H1 (cell line): ENCODE results near the gene PRSS48. TPM values are rescaled to one million over a fixed set of nuclear protein-coding genes. Genes with fewer than 3 reads are reported as not detected.

Experiments
- CTCF ChIA-PET: fragments of 300-600 bp; sonication (Branson Sonifier 250); formaldehyde crosslinking; loops from one replicate; lab custom pipeline; 2021; ENCODE audit not compliant: partially characterized antibody; lab: Charles Lee
- POLR2A ChIA-PET: fragments of 300-600 bp; sonication (Branson Sonifier 250); formaldehyde crosslinking; loops from one replicate; lab custom pipeline; 2021; ENCODE audit warnings: inconsistent platforms; ENCODE audit not compliant: partially characterized antibody; lab: Charles Lee
- DNase-seq, 2 experiments: peaks; one replicate each; pipeline versions ENCODE4 v3.0.0 to v3.0.0-alpha.2; 2010 to 2022; ENCODE audit warnings: low spot score in 2 of 2, low read depth in 1 of 2, mixed read lengths in 1 of 2
- FAIRE-seq: peaks from 2 replicates; lab custom pipeline; 2011; peaks lifted over from hg19 to GRCh38; lab: Jason Lieb, UNC
- H2AFZ ChIP-seq: 2 replicates; pipeline ENCODE4 v1.8.1; 2012; ENCODE audit warnings: low read length, inconsistent platforms
- H2AK5ac ChIP-seq: 2 replicates; pipeline ENCODE4 v1.6.1; 2013; ENCODE audit warnings: low read depth, low read length
- H2BK120ac ChIP-seq: replicated peaks from 2 replicates; pipeline ENCODE3; 2013; ENCODE audit warnings: low read depth, low read length, inconsistent platforms
- H2BK12ac ChIP-seq: 2 replicates; pipeline ENCODE4 v1.6.1; 2013; ENCODE audit warnings: low read depth, low read length
- H2BK15ac ChIP-seq: 2 replicates; pipeline ENCODE4 v1.6.1; 2013; ENCODE audit warnings: low read length
- H2BK20ac ChIP-seq: 2 replicates; pipeline ENCODE4 v1.6.1; 2013; ENCODE audit warnings: low read length
- H2BK5ac ChIP-seq: 2 replicates; pipeline ENCODE4 v1.6.1; 2013; ENCODE audit warnings: low read depth, low read length
- H3K14ac ChIP-seq: 2 replicates; pipeline ENCODE4 v1.6.1; 2013; ENCODE audit warnings: inconsistent platforms; ENCODE audit not compliant: insufficient read length
- H3K18ac ChIP-seq: 2 replicates; pipeline ENCODE4 v1.6.1; 2013; ENCODE audit warnings: low read length; ENCODE audit errors: extremely low read depth
- H3K23ac ChIP-seq: 2 replicates; pipeline ENCODE4 v1.6.1; 2013; ENCODE audit warnings: inconsistent platforms; ENCODE audit not compliant: insufficient read length
- H3K23me2 ChIP-seq: 2 replicates; pipeline ENCODE4 v1.6.1; 2013; ENCODE audit warnings: low read depth, low read length
- H3K27ac ChIP-seq: 2 replicates; pipeline ENCODE4 v1.6.1; 2011; ENCODE audit warnings: low read depth, low read length, inconsistent platforms
- H3K27me3 ChIP-seq, 4 experiments: replicated peaks in 1 of 4; 1 replicate in 1 of 4; 2 replicates in 3 of 4; pipeline versions ENCODE4 v1.6.1 to v1.8.1; 2011 to 2013; ENCODE audit warnings: low read length in 3 of 4, mild to moderate bottlenecking in 3 of 4, inconsistent platforms in 2 of 4, mixed read lengths in 2 of 4, moderate library complexity in 1 of 4; ENCODE audit not compliant: control insufficient read depth in 3 of 4, insufficient read depth in 3 of 4; ENCODE audit errors: extremely low read depth in 1 of 4
- H3K36me3 ChIP-seq, 4 experiments: 2 replicates each; pipeline versions ENCODE4 v1.6.1 to v1.8.1; 2011 to 2013; ENCODE audit warnings: mild to moderate bottlenecking in 4 of 4, low read length in 3 of 4, moderate library complexity in 2 of 4, control low read depth in 1 of 4, inconsistent platforms in 1 of 4; ENCODE audit not compliant: insufficient read depth in 4 of 4, control insufficient read depth in 2 of 4
- H3K4ac ChIP-seq: replicated peaks from 2 replicates; pipeline ENCODE3; 2013; ENCODE audit warnings: low read length, low read depth, mixed read lengths, inconsistent platforms; ENCODE audit not compliant: insufficient read length
- H3K4me1 ChIP-seq, 4 experiments: replicated peaks in 1 of 4; 1 replicate in 1 of 4; 2 replicates in 3 of 4; pipeline versions ENCODE4 v1.6.1 to v1.8.1; 2011 to 2013; ENCODE audit warnings: low read length in 3 of 4, inconsistent platforms in 2 of 4, mixed read lengths in 1 of 4; ENCODE audit not compliant: insufficient read depth in 4 of 4, control insufficient read depth in 3 of 4
- H3K4me2 ChIP-seq, 2 experiments: 2 replicates each; pipeline versions ENCODE4 v1.6.1 to v1.8.1; 2011 to 2013; ENCODE audit warnings: low read depth in 2 of 2, low read length in 2 of 2, control low read depth in 1 of 2, inconsistent platforms in 1 of 2, mild to moderate bottlenecking in 1 of 2; ENCODE audit not compliant: insufficient read depth in 1 of 2
- H3K4me3 ChIP-seq, 4 experiments: fragments of 200-600, 300-600 bp in 1 of 4; sonication (generic), shearing (Covaris generic), sonication (Bioruptor Twin) in 1 of 4; 2 replicates each; pipeline versions ENCODE4 v1.5.1 to v1.8.1; 2011 to 2016; ENCODE audit warnings: low read length in 4 of 4, low read depth in 3 of 4, control low read depth in 2 of 4, inconsistent platforms in 2 of 4, mild to moderate bottlenecking in 2 of 4, mixed read lengths in 1 of 4, moderate library complexity in 1 of 4; ENCODE audit not compliant: insufficient read depth in 2 of 4; ENCODE audit errors: extremely low read depth in 1 of 4
- H3K56ac ChIP-seq: replicated peaks from 2 replicates; pipeline ENCODE3; 2013; ENCODE audit warnings: low read depth, mild to moderate bottlenecking, mixed read lengths, low read length, inconsistent platforms; ENCODE audit not compliant: insufficient read length
- H3K79me1 ChIP-seq: 2 replicates; pipeline ENCODE4 v1.6.1; 2013; ENCODE audit warnings: low read depth, low read length, control low read depth
- H3K79me2 ChIP-seq, 2 experiments: 2 replicates each; pipeline versions ENCODE4 v1.6.1 to v1.8.1; 2012 to 2013; ENCODE audit warnings: low read length in 2 of 2, mild to moderate bottlenecking in 2 of 2, inconsistent platforms in 1 of 2; ENCODE audit not compliant: insufficient read depth in 2 of 2, control insufficient read depth in 1 of 2
- H3K9ac ChIP-seq, 4 experiments: replicated peaks in 1 of 4; 1 replicate in 1 of 4; 2 replicates in 3 of 4; pipeline versions ENCODE4 v1.6.1 to v1.8.1; 2011 to 2013; ENCODE audit warnings: low read depth in 3 of 4, low read length in 3 of 4, control low read depth in 2 of 4, mild to moderate bottlenecking in 2 of 4, moderate library complexity in 2 of 4, inconsistent platforms in 1 of 4; ENCODE audit errors: extremely low read depth in 1 of 4
- H3K9me3 ChIP-seq, 2 experiments: 2 replicates each; pipeline versions ENCODE4 v1.6.1 to v1.8.1; 2012 to 2013; ENCODE audit warnings: mild to moderate bottlenecking in 2 of 2, moderate library complexity in 2 of 2, control low read depth in 1 of 2, inconsistent platforms in 1 of 2, low read depth in 1 of 2, low read length in 1 of 2, mixed read lengths in 1 of 2; ENCODE audit not compliant: insufficient read depth in 2 of 2
- H4K20me1 ChIP-seq, 2 experiments: replicated peaks in 1 of 2; 2 replicates each; pipeline versions ENCODE3 to v1.8.1; 2011 to 2013; ENCODE audit warnings: inconsistent platforms in 2 of 2, low read length in 2 of 2, mild to moderate bottlenecking in 1 of 2; ENCODE audit not compliant: insufficient read depth in 2 of 2, control insufficient read depth in 1 of 2
- H4K5ac ChIP-seq: 2 replicates; pipeline ENCODE4 v1.6.1; 2013; ENCODE audit warnings: low read length, low read depth, mixed read lengths, inconsistent platforms; ENCODE audit not compliant: insufficient read length
- H4K8ac ChIP-seq: 2 replicates; pipeline ENCODE4 v1.8.0; 2013; ENCODE audit warnings: mild to moderate bottlenecking, moderate library complexity, low read length, inconsistent platforms; ENCODE audit not compliant: insufficient read depth; ENCODE audit errors: extremely low read depth
- H4K91ac ChIP-seq: replicated peaks from 2 replicates; pipeline ENCODE3; 2013; ENCODE audit warnings: low read length, mixed read lengths, inconsistent platforms; ENCODE audit not compliant: insufficient read length
- BCL11A ChIP-seq, 2 experiments: IDR thresholded peaks; one replicate each; pipeline ENCODE4 v1.6.1; 2011; ENCODE audit warnings: low read depth in 2 of 2, low read length in 2 of 2, mild to moderate bottlenecking in 2 of 2
- CREB1 ChIP-seq: IDR thresholded peaks from 2 replicates; pipeline ENCODE4 v1.6.1; 2012; ENCODE audit warnings: inconsistent platforms
- PHF8 ChIP-seq: fragments of 200-600 bp; sonication (generic); conservative IDR thresholded peaks from 2 replicates; pipeline ENCODE4 v1.7.1; 2012; ENCODE audit warnings: low read depth, mild to moderate bottlenecking, inconsistent platforms, low read length, moderate library complexity
- SIN3A ChIP-seq, 2 experiments: IDR thresholded peaks in 1 of 2; conservative IDR thresholded peaks in 1 of 2; 2 replicates each; pipeline ENCODE4 v1.6.1; 2011 to 2012; ENCODE audit warnings: low read length in 2 of 2, improper control_type of control experiment in 1 of 2, low read depth in 1 of 2, mild to moderate bottlenecking in 1 of 2
- TAF7 ChIP-seq: optimal IDR thresholded peaks from 2 replicates; pipeline ENCODE3; 2011; ENCODE audit warnings: low read depth, mild to moderate bottlenecking, inconsistent platforms, low read length, moderate library complexity, borderline replicate concordance
- WGBS, 2 experiments: shearing (Covaris generic) in 1 of 2; methylation state at CpG; one replicate each; pipeline versions ENCODE4 v1.1.6 to v1.1.7; 2013 to 2015; ENCODE audit warnings: low lambda C conversion rate in 2 of 2, mixed read lengths in 2 of 2, inconsistent platforms in 1 of 2, low coverage in 1 of 2, missing lambda C conversion rate in 1 of 2; ENCODE audit not compliant: insufficient replicate concordance in 2 of 2, insufficient coverage in 1 of 2, insufficient read length in 1 of 2; ENCODE audit errors: extremely low coverage in 1 of 2, missing lambda C conversion rate in 1 of 2; 5-methylcytosine and 5-hydroxymethylcytosine counted together
- polyA plus RNA-seq, 7 experiments: library from polyadenylated mRNA; depleted of rRNA in 3 of 7; stranded (reverse) in 5 of 7; unstranded in 2 of 7; fragments of >200 nt in 5 of 7; fragments of 200-250 nt in 2 of 7; gene quantifications; 1 replicate in 5 of 7; 2 replicates in 1 of 7; 4 replicates in 1 of 7; pipeline versions ENCODE4 v1.2.1 to v1.2.3, GENCODE V29; 2011 to 2013; ENCODE audit warnings: missing spikeins in 2 of 7, mixed read lengths in 2 of 7
- total RNA-seq: library from RNA; stranded (reverse); fragmentation: NEBNext Ultra II Directional; extraction: Animal tissue kit (Norgen Biotek cat#: 25700); gene quantifications from 2 replicates; pipeline ENCODE4 v1.2.1, GENCODE V29; 2021
- TF ChIP-seq, protein P1 (sequence below): IDR thresholded peaks from 2 replicates; pipeline ENCODE4 v1.6.1; 2012; ENCODE audit warnings: inconsistent platforms
- TF ChIP-seq, protein P2 (sequence below): IDR thresholded peaks from 2 replicates; pipeline ENCODE4 v1.6.1; 2012; ENCODE audit warnings: inconsistent platforms
- TF ChIP-seq, protein P3 (sequence below): IDR thresholded peaks from 2 replicates; pipeline ENCODE4 v1.6.1; 2011; ENCODE audit warnings: low read depth, mild to moderate bottlenecking, low read length; ENCODE audit not compliant: insufficient read depth

The PRSS48 gene
- total and polyA plus RNA-seq, 2 of the 8 experiments (the other 6 are each of a cell fraction or from before 2014, with no cell fraction given): not detected

DNA sequence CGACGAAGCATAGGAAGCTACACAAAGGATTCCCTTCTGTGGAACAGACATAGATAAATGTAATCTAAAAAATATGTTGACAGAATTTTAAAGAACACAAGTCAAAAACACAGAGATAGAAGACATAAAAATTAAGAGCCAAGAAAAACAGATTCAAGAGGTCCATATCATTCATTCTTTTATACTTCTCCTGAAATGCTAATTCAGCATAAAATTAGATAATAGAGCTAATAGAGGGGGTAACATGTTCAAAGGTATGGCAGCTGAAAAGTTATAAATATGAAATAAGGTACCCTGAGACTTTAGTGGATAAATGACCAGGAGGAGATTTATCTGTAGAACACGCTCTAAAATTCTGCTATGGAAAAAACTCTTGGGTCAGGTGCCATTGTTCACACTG is 37.4 kb upstream of the PRSS48 start:
- H2BK20ac ChIP-seq: no peak overlapping the region
- H3K4me2 ChIP-seq: no peak overlapping the region
- no peak overlapping the region for H2BK15ac ChIP-seq
- no peak overlapping the region for H4K8ac ChIP-seq
- CTCF ChIA-PET: interaction anchor here (0.6 to 1.5 kb wide), 3 partner anchors 10 to 365 kb away, joined by 3 read pairs; no protein-coding TSS in a partner anchor
- H2BK5ac ChIP-seq: no peak overlapping the region
- H2BK120ac ChIP-seq: no peak overlapping the region
- no peaks in the 10 kb centered on the region for H3K23me2 ChIP-seq
- FAIRE-seq: no peak
- no peak overlapping the region for H3K56ac ChIP-seq
- POLR2A ChIA-PET: no interaction called here
- H4K5ac ChIP-seq: no peak overlapping the region
- no peak overlapping the region for H3K23ac ChIP-seq
- H4K91ac ChIP-seq: no peak overlapping the region
- no peak overlapping the region for H2AK5ac ChIP-seq
- H3K4me1 ChIP-seq: peaks cover 0 to 3% (median under 1%) of the 10 kb centered on the region in 4 experiments; a peak in 2 of 7 replicates
- no peak overlapping the region for H2AFZ ChIP-seq
- H3K9me3 ChIP-seq: 0 out of 4 replicates have a peak, but pooled peaks cover 0 to 3% of the 10 kb centered on the region in 2 experiments
- no peak overlapping the region for H3K9ac ChIP-seq
- H3K14ac ChIP-seq: no peak overlapping the region
- TF ChIP-seq, protein P1, sequence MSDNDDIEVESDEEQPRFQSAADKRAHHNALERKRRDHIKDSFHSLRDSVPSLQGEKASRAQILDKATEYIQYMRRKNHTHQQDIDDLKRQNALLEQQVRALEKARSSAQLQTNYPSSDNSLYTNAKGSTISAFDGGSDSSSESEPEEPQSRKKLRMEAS: no peak
- TF ChIP-seq PHF8 (no peak), BCL11A (IDR thresholded peaks at IDR 0.05; ENCODE audit: low read depth in 2 of 2, low read length in 2 of 2) (no peak), CREB1 (no peak), SIN3A (conservative IDR thresholded peaks at IDR 0.05 in 1 of 2, IDR thresholded peaks at IDR 0.05 in 1 of 2; ENCODE audit: low read depth in 1 of 2, low read length in 2 of 2) (no peak), TAF7 (no peak)
- TF ChIP-seq, protein P2, sequence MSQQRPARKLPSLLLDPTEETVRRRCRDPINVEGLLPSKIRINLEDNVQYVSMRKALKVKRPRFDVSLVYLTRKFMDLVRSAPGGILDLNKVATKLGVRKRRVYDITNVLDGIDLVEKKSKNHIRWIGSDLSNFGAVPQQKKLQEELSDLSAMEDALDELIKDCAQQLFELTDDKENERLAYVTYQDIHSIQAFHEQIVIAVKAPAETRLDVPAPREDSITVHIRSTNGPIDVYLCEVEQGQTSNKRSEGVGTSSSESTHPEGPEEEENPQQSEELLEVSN: no peak
- TF ChIP-seq, protein P3, sequence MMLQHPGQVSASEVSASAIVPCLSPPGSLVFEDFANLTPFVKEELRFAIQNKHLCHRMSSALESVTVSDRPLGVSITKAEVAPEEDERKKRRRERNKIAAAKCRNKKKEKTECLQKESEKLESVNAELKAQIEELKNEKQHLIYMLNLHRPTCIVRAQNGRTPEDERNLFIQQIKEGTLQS: no peak
- peaks cover 0 to 46% of the 10 kb centered on the region in 2 experiments; a peak in 2 of 4 replicates for H3K79me2 ChIP-seq
- H2BK12ac ChIP-seq: no peak overlapping the region
- no peak overlapping the region for H3K4ac ChIP-seq
- H3K36me3 ChIP-seq: no peaks in the 10 kb centered on the region
- H3K27me3 ChIP-seq: no peaks in the 10 kb centered on the region
- no peak for DNase-seq
- peaks cover 2% of the 10 kb centered on the region; the same call in 1 of the 2 replicates for H3K79me1 ChIP-seq
- no peak overlapping the region for H3K4me3 ChIP-seq
- H4K20me1 ChIP-seq: no peaks in the 10 kb centered on the region
- WGBS, 2 experiments: 91% methylated on average over 3 of the region's 3 CpGs; no CpG with 5 or more reads in 1 of the 2 experiments
- H3K27ac ChIP-seq: no peak overlapping the region
- no peak overlapping the region for H3K18ac ChIP-seq
